GM23338 (cell line): ENCODE data around the gene SORBS1. TPM values are rescaled to one million over a fixed set of nuclear protein-coding genes. Genes with fewer than 3 reads are reported as not detected.

Experiments
- ATAC-seq: fragments of 200-7000 bp; cut with Tn5 transposase; 3 replicates; pipeline ENCODE4 v1.9.1; 2020
- DNase-seq: peaks from one replicate; pipeline ENCODE4 v3.0.0-alpha.2; 2015; ENCODE audit warnings: low spot score
- H2AFZ ChIP-seq: fragments of 200-600 bp; sonication (generic); 2 replicates; pipeline ENCODE4 v1.8.0; 2016; ENCODE audit warnings: antibody characterized with exemption, mild to moderate bottlenecking, moderate library complexity
- H3F3A ChIP-seq: fragments of 200-600 bp; sonication (generic); replicated peaks from 2 replicates; pipeline ENCODE4 v1.8.0; 2017; ENCODE audit warnings: antibody characterized with exemption, mixed run types, low read depth
- H3K27ac ChIP-seq: fragments of 200-600 bp; sonication (generic); 2 replicates; pipeline ENCODE4 v1.6.1; 2016; ENCODE audit warnings: low read depth
- H3K27me3 ChIP-seq: fragments of 200-600 bp; sonication (generic); 2 replicates; pipeline ENCODE4 v1.8.0; 2016; ENCODE audit warnings: mild to moderate bottlenecking, mixed run types, moderate library complexity; ENCODE audit not compliant: insufficient read depth
- H3K36me3 ChIP-seq: fragments of 200-600 bp; sonication (generic); 2 replicates; pipeline ENCODE4 v1.8.0; 2016; ENCODE audit warnings: mild to moderate bottlenecking; ENCODE audit not compliant: insufficient read depth
- H3K4me1 ChIP-seq: fragments of 200-600 bp; sonication (generic); 2 replicates; pipeline ENCODE4 v1.8.0; 2016; ENCODE audit warnings: mild to moderate bottlenecking, moderate library complexity; ENCODE audit not compliant: insufficient read depth
- H3K4me2 ChIP-seq: fragments of 200-600 bp; sonication (generic); 2 replicates; pipeline ENCODE4 v1.7.1; 2017; ENCODE audit warnings: mixed run types
- H3K4me3 ChIP-seq: fragments of 200-600 bp; sonication (generic); 2 replicates; pipeline ENCODE4 v1.6.1; 2016; ENCODE audit warnings: mixed run types
- H3K79me2 ChIP-seq: fragments of 200-600 bp; sonication (generic); replicated peaks from 2 replicates; pipeline ENCODE4 v1.8.0; 2017; ENCODE audit warnings: mild to moderate bottlenecking; ENCODE audit not compliant: insufficient read depth
- H3K9me2 ChIP-seq: fragments of 200-600 bp; sonication (generic); 2 replicates; pipeline ENCODE4 v1.8.0; 2017; ENCODE audit not compliant: insufficient read depth
- H4K20me1 ChIP-seq: fragments of 200-600 bp; sonication (generic); replicated peaks from 2 replicates; pipeline ENCODE4 v1.8.0; 2017; ENCODE audit warnings: mild to moderate bottlenecking; ENCODE audit not compliant: insufficient read depth
- H3K27ac Mint-ChIP-seq: 2 replicates; pipeline ENCODE4 v1.8.0; 2020; ENCODE audit warnings: inconsistent platforms, mild to moderate bottlenecking, moderate library complexity, mixed read lengths
- H3K27me3 Mint-ChIP-seq: 3 replicates; pipeline ENCODE4 v1.8.0; 2022; ENCODE audit warnings: low read depth, mild to moderate bottlenecking, moderate library complexity, mixed read lengths, inconsistent platforms; ENCODE audit not compliant: insufficient read depth, poor library complexity
- H3K36me3 Mint-ChIP-seq: 3 replicates; pipeline ENCODE4 v1.8.0; 2021; ENCODE audit warnings: low read depth, mild to moderate bottlenecking, inconsistent platforms, moderate library complexity, mixed read lengths
- H3K4me1 Mint-ChIP-seq: 3 replicates; pipeline ENCODE4 v1.8.0; 2020; ENCODE audit warnings: mild to moderate bottlenecking, inconsistent platforms, mixed read lengths
- H3K4me3 Mint-ChIP-seq: 3 replicates; pipeline ENCODE4 v1.8.0; 2021; ENCODE audit warnings: moderate library complexity, mild to moderate bottlenecking, inconsistent platforms, mixed read lengths
- H3K9me3 Mint-ChIP-seq: 3 replicates; pipeline ENCODE4 v1.8.0; 2020; ENCODE audit warnings: moderate library complexity, mild to moderate bottlenecking, inconsistent platforms, mixed read lengths
- CREB1 ChIP-seq: fragments of 250-450 bp; sonication (Bioruptor Pico); IDR thresholded peaks from 2 replicates; pipeline ENCODE4 v1.5.0; 2020; ENCODE audit warnings: low read depth, mild to moderate bottlenecking, moderate library complexity
- CTCF ChIP-seq, 2 experiments: fragments of 200-600 bp in 1 of 2; sonication (generic) in 1 of 2; conservative IDR thresholded peaks; 2 replicates each; pipeline versions ENCODE4 v1.5.1 to v1.6.1; 2016 to 2017; ENCODE audit warnings: antibody characterized with exemption in 2 of 2, low read depth in 2 of 2, mild to moderate bottlenecking in 2 of 2, moderate library complexity in 1 of 2
- ETS1 ChIP-seq: IDR thresholded peaks from 2 replicates; pipeline ENCODE4 v1.6.1; 2016; ENCODE audit warnings: antibody characterized with exemption
- EZH2 ChIP-seq: fragments of 200-600 bp; sonication (generic); IDR thresholded peaks from one replicate; pipeline ENCODE4 v1.8.0; 2017; ENCODE audit warnings: antibody characterized with exemption, mild to moderate bottlenecking, low read depth; ENCODE audit not compliant: unreplicated experiment
- EZH2phosphoT487 ChIP-seq: fragments of 200-600 bp; sonication (generic); IDR thresholded peaks from one replicate; pipeline ENCODE4 v1.8.1; 2018; ENCODE audit warnings: antibody characterized with exemption; ENCODE audit not compliant: unreplicated experiment
- JUNB ChIP-seq: IDR thresholded peaks from one replicate; pipeline ENCODE4 v1.6.1; 2016; ENCODE audit warnings: antibody characterized with exemption; ENCODE audit not compliant: unreplicated experiment
- NANOG ChIP-seq: IDR thresholded peaks from 2 replicates; pipeline ENCODE4 v1.6.1; 2016; ENCODE audit warnings: antibody characterized with exemption, borderline replicate concordance
- POLR2AphosphoS5 ChIP-seq: IDR thresholded peaks from 2 replicates; pipeline ENCODE4 v1.6.1; 2016; ENCODE audit warnings: antibody characterized with exemption, low read depth
- STAT1 ChIP-seq: IDR thresholded peaks from one replicate; pipeline ENCODE4 v1.6.1; 2016; ENCODE audit warnings: antibody characterized with exemption; ENCODE audit not compliant: unreplicated experiment
- ZNF114 ChIP-seq: fragments of 250-450 bp; sonication (Bioruptor Pico); IDR thresholded peaks from 2 replicates; pipeline ENCODE4 v1.5.0; 2020; ENCODE audit warnings: mild to moderate bottlenecking, moderate library complexity
- ZNF331 ChIP-seq: fragments of 250-450 bp; sonication (Bioruptor Pico); IDR thresholded peaks from 2 replicates; pipeline ENCODE4 v1.5.0; 2020; ENCODE audit warnings: low read depth, mild to moderate bottlenecking, moderate library complexity
- polyA plus RNA-seq: library from polyadenylated mRNA; unstranded; fragments of >200 nt; fragmentation: Nextera tagmentation; extraction: Ambion mirVana; gene quantifications from 2 replicates; pipeline ENCODE4 v1.2.1, GENCODE V29; 2016
- total RNA-seq: library from RNA; depleted of rRNA; stranded (reverse); fragments of >200 nt; shearing (Covaris generic); gene quantifications from 2 replicates; pipeline ENCODE4 v1.2.3, GENCODE V29; 2014
- TF ChIP-seq, protein P1 (sequence below): IDR thresholded peaks from one replicate; pipeline ENCODE4 v1.6.1; 2018; ENCODE audit warnings: antibody characterized with exemption; ENCODE audit not compliant: unreplicated experiment

The SORBS1 gene
- total and polyA plus RNA-seq, 2 experiments from 2014 or later, result 47.7 to 51.5 TPM

DNA sequence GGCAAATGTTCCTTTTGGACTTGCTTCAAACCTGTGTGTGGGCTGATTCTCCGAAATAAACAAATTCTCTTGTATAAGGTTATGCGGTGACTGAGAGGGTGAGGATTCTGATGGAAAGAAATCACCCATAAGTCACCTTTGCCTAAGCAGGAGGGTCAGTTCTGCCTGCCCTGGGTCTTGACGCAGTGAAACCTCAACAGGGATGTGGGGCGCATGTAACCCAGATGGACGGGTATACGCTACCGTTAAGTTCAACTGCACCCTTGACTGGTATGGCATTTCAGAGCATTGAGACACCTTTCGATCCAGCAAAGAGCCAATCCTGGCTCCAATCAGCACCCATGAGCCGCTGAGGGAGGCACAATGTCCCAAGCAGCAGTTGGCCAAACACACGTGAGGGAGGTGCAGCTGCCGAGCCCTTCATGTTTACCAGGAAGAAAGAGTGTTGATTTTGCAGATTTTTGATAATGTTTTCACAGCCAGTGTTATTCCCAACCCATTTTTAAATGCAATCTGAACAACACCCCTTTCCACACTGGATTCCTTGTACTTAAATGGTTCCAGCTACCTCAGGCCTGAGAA, 48.1 kb downstream of the SORBS1 start (continued):
- TF ChIP-seq ETS1, result no peak
- TF ChIP-seq, protein P1, sequence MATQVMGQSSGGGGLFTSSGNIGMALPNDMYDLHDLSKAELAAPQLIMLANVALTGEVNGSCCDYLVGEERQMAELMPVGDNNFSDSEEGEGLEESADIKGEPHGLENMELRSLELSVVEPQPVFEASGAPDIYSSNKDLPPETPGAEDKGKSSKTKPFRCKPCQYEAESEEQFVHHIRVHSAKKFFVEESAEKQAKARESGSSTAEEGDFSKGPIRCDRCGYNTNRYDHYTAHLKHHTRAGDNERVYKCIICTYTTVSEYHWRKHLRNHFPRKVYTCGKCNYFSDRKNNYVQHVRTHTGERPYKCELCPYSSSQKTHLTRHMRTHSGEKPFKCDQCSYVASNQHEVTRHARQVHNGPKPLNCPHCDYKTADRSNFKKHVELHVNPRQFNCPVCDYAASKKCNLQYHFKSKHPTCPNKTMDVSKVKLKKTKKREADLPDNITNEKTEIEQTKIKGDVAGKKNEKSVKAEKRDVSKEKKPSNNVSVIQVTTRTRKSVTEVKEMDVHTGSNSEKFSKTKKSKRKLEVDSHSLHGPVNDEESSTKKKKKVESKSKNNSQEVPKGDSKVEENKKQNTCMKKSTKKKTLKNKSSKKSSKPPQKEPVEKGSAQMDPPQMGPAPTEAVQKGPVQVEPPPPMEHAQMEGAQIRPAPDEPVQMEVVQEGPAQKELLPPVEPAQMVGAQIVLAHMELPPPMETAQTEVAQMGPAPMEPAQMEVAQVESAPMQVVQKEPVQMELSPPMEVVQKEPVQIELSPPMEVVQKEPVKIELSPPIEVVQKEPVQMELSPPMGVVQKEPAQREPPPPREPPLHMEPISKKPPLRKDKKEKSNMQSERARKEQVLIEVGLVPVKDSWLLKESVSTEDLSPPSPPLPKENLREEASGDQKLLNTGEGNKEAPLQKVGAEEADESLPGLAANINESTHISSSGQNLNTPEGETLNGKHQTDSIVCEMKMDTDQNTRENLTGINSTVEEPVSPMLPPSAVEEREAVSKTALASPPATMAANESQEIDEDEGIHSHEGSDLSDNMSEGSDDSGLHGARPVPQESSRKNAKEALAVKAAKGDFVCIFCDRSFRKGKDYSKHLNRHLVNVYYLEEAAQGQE, result no peak
- TF ChIP-seq CTCF (conservative IDR thresholded peaks at IDR 0.05; ENCODE audit: low read depth in 2 of 2), result no peak
- no peak for TF ChIP-seq JUNB

- H3K36me3 Mint-ChIP-seq, result no peaks in the 10 kb centered on the region
- no peaks in the 10 kb centered on the region; the same call in 1 of the 2 replicates for H4K20me1 ChIP-seq
- H3K36me3 ChIP-seq, result no peaks in the 10 kb centered on the region
- DNase-seq (no peak), ATAC-seq (no peak)
- no peaks in the 10 kb centered on the region for H3K27me3 ChIP-seq
- no peak overlapping the region; the same call in 1 of the 2 replicates for H3K4me2 ChIP-seq
- peaks cover 26% of the 10 kb centered on the region for H3K4me1 ChIP-seq
- peaks cover 3% of the 10 kb centered on the region; the same call in 1 of the 2 replicates for H3K9me2 ChIP-seq
- H3K27ac ChIP-seq, result peak overlapping the region; percentile 46; the same call in 1 of the 2 replicates
- peaks cover 2% of the 10 kb centered on the region for H3K27me3 Mint-ChIP-seq
- H3K27ac Mint-ChIP-seq, result no peak overlapping the region
- H3F3A ChIP-seq, result no peaks in the 10 kb centered on the region
- H3K4me3 ChIP-seq, result no peak overlapping the region
- H3K4me1 Mint-ChIP-seq, result peaks cover 34% of the 10 kb centered on the region
- H3K79me2 ChIP-seq, result peaks cover 68% of the 10 kb centered on the region
- no peak overlapping the region for H3K4me3 Mint-ChIP-seq
- no peaks in the 10 kb centered on the region for H3K9me3 Mint-ChIP-seq
- no peak overlapping the region for H2AFZ ChIP-seq
- no peak for TF ChIP-seq ETS1
- TF ChIP-seq EZH2phosphoT487, result no peak
- no peak for TF ChIP-seq CTCF (conservative IDR thresholded peaks at IDR 0.05; ENCODE audit: low read depth in 2 of 2)
- TF ChIP-seq EZH2, result no peak
- TF ChIP-seq NANOG, result no peak
- TF ChIP-seq POLR2AphosphoS5, result no peak
- no peak for TF ChIP-seq CREB1
- TF ChIP-seq STAT1, result no peak
- no peak for TF ChIP-seq ZNF114 (CRISPR knock-in tag)
- no peak for TF ChIP-seq ZNF331 (CRISPR knock-in tag)
- TF ChIP-seq, protein P1, result no peak
- no peak for TF ChIP-seq JUNB
Measured at GRCh38 chr10:95511314-95511713, 49.9 kb downstream of the SORBS1 start.
